GM12873 (cell line): Measurements from ENCODE around the gene KRTAP4-11.
"Not testable (repeated sequence)": the region's sequence is repeated elsewhere in the genome, so short reads cannot be mapped to it uniquely, and the experiment has no call there.

ENCODE experiments used
- CTCF ChIP-seq: IDR thresholded peaks from 2 replicates; pipeline ENCODE4 v1.5.1; 2012; ENCODE audit warnings: low read depth, mild to moderate bottlenecking, moderate library complexity, low read length, control low read depth; ENCODE audit not compliant: insufficient read depth; ENCODE audit errors: missing control alignments

Gene KRTAP4-11

GRCh38 chr17:41118721-41119120 is 548 bp upstream of the KRTAP4-11 start:
- TF ChIP-seq CTCF = no peak

- TF ChIP-seq CTCF = no peak
Measured at GRCh38 chr17:41116297-41116696, 1.9 kb downstream of the KRTAP4-11 start.

GRCh38 chr17:41111151-41111885 is 6.9 kb downstream of the KRTAP4-11 start:
- TF ChIP-seq CTCF = no peak

- no peak for TF ChIP-seq CTCF
Measured at GRCh38 chr17:41107941-41108450, 10.2 kb downstream of the KRTAP4-11 start.

GRCh38 chr17:41105347-41105746 is 12.8 kb downstream of the KRTAP4-11 start, which contains the start of gene KRTAP4-9:
Gene KRTAP4-9 (plus strand): TSS chr17:41105389. CDS start chr17:41105389, 0 bp downstream.
- TF ChIP-seq CTCF = not testable (repeated sequence)

- TF ChIP-seq CTCF = no peak
Measured at GRCh38 chr17:41103896-41104295, 14.3 kb downstream of the KRTAP4-11 start.

GRCh38 chr17:41101586-41102259 is 16.4 kb downstream of the KRTAP4-11 start, which contains the start of gene KRTAP4-16:
Gene KRTAP4-16 (minus strand): TSS chr17:41102209. CDS start chr17:41102209, 0 bp downstream.
- TF ChIP-seq CTCF = no peak
